HEK293T (cell line): ENCODE results near the gene MITF.

Source experiments
- CTCF ChIA-PET: fragments of 350-600 bp; formaldehyde crosslinking; extraction: SDS; loops from one replicate; lab custom pipeline; 2021; ENCODE audit warnings: antibody characterized with exemption, inconsistent platforms; lab: Yijun Ruan, JAX
- POLR2A ChIA-PET: fragments of 350-600 bp; formaldehyde crosslinking; extraction: SDS; loops from one replicate; lab custom pipeline; 2020; ENCODE audit warnings: antibody characterized with exemption, inconsistent platforms; lab: Yijun Ruan, JAX
- DNase-seq: peaks from one replicate; pipeline ENCODE4 v3.0.0; 2012; ENCODE audit warnings: mixed read lengths; ENCODE audit errors: extremely low spot score
- ARNT ChIP-seq: fragments of 450-650 bp; IDR thresholded peaks from 2 replicates; pipeline ENCODE4 v1.6.1; 2017; ENCODE audit warnings: mild to moderate bottlenecking
- BHLHE40 ChIP-seq: fragments of 450-650 bp; IDR thresholded peaks from 2 replicates; pipeline ENCODE4 v1.6.1; 2016; ENCODE audit warnings: mild to moderate bottlenecking, moderate library complexity, borderline replicate concordance
- CTBP1 ChIP-seq: fragments of 450-650 bp; IDR thresholded peaks from 2 replicates; pipeline ENCODE4 v1.6.1; 2016; ENCODE audit warnings: borderline replicate concordance
- ELF4 ChIP-seq: fragments of 450-650 bp; IDR thresholded peaks from 2 replicates; pipeline ENCODE4 v1.6.1; 2017; ENCODE audit warnings: antibody characterized with exemption
- FOXA1 ChIP-seq: fragments of 450-650 bp; IDR thresholded peaks from 2 replicates; pipeline ENCODE4 v1.6.1; 2016; ENCODE audit warnings: mild to moderate bottlenecking
- FOXK2 ChIP-seq: fragments of 450-650 bp; IDR thresholded peaks from 2 replicates; pipeline ENCODE4 v1.6.1; 2016; ENCODE audit warnings: mild to moderate bottlenecking
- FOXM1 ChIP-seq: fragments of 450-650 bp; IDR thresholded peaks from 2 replicates; pipeline ENCODE4 v1.6.1; 2017; ENCODE audit warnings: mild to moderate bottlenecking, borderline replicate concordance
- HDGF ChIP-seq: fragments of 450-650 bp; IDR thresholded peaks from 2 replicates; pipeline ENCODE4 v1.6.1; 2017; ENCODE audit warnings: antibody characterized with exemption, borderline replicate concordance
- L3MBTL2 ChIP-seq: fragments of 450-650 bp; conservative IDR thresholded peaks from 2 replicates; pipeline ENCODE4 v1.6.1; 2016; ENCODE audit warnings: mild to moderate bottlenecking
- LEF1 ChIP-seq: fragments of 450-650 bp; IDR thresholded peaks from 2 replicates; pipeline ENCODE4 v1.6.1; 2017; ENCODE audit warnings: mild to moderate bottlenecking, borderline replicate concordance
- NFRKB ChIP-seq: fragments of 450-650 bp; IDR thresholded peaks from 2 replicates; pipeline ENCODE4 v1.6.1; 2016; ENCODE audit warnings: mild to moderate bottlenecking, moderate library complexity
- SP1 ChIP-seq: fragments of 450-650 bp; IDR thresholded peaks from 2 replicates; pipeline ENCODE4 v1.6.1; 2017
- SUZ12 ChIP-seq: fragments of 450-650 bp; IDR thresholded peaks from 2 replicates; pipeline ENCODE4 v1.6.1; 2016; ENCODE audit warnings: mild to moderate bottlenecking
- TARDBP ChIP-seq: fragments of 450-650 bp; IDR thresholded peaks from 2 replicates; pipeline ENCODE4 v1.6.1; 2016
- ZNF384 ChIP-seq: fragments of 450-650 bp; IDR thresholded peaks from 2 replicates; pipeline ENCODE4 v1.6.1; 2016
- TF ChIP-seq, protein P1 (sequence below): fragments of 450-650 bp; IDR thresholded peaks from 2 replicates; pipeline ENCODE4 v1.6.1; 2016

Gene MITF

DNA sequence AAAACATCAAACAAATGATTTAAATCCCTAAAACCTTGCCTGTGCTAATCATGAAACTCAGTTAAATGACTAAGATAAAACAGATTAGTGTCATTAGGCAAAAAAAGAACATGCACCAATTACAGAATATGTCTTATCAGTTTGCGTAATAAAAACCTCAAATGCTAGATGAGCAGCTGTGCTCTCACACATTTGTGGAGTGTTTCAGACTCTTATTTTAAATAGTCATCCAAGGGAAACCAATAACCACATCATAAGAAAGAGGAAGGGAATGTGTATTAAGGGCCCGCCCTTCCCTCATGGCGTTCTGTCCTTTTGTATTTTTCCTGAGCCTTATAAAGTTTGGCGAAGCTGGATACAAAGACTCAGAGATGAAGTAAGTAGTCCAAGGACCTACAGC, 266.8 kb downstream of the MITF start:
- no peak for TF ChIP-seq HDGF
- no peak for TF ChIP-seq ARNT
- TF ChIP-seq L3MBTL2 = no peak
- no peak for TF ChIP-seq FOXM1
- TF ChIP-seq SP1 = no peak
- no peak for TF ChIP-seq SUZ12
- TF ChIP-seq, protein P1, sequence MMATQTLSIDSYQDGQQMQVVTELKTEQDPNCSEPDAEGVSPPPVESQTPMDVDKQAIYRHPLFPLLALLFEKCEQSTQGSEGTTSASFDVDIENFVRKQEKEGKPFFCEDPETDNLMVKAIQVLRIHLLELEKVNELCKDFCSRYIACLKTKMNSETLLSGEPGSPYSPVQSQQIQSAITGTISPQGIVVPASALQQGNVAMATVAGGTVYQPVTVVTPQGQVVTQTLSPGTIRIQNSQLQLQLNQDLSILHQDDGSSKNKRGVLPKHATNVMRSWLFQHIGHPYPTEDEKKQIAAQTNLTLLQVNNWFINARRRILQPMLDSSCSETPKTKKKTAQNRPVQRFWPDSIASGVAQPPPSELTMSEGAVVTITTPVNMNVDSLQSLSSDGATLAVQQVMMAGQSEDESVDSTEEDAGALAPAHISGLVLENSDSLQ = no peak
- TF ChIP-seq CTBP1 = no peak
- no peak for TF ChIP-seq ZNF384
- no peak for TF ChIP-seq TARDBP
- TF ChIP-seq ELF4 = no peak
- no peak for TF ChIP-seq BHLHE40
- TF ChIP-seq LEF1 = no peak
- no peak for TF ChIP-seq NFRKB
- no peak for TF ChIP-seq FOXK2
- ChIA-PET CTCF (no interaction called here), POLR2A (no interaction called here)
- no peak for DNase-seq

DNA sequence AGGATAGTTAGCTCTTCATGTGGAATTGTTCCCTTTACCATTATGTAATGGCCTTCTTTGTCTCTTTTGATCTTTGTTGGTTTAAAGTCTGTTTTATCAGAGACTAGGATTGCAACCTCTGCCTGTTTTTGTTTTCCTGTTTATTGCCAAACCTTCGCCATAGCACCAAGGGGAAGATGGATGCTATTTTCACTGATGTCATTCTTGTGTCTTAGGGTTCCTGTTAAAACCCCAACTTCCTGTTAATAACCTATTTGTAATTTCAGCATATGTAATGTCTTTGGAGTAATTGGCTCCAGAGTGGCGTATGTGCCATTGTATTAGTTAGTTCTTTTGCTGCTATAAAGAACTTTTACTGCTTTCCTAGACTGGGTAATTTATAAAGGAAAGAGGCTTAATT, 271.1 kb downstream of the MITF start:
- TF ChIP-seq TARDBP (no peak), SP1 (no peak), FOXK2 (no peak), CTBP1 (no peak), BHLHE40 (no peak), HDGF (no peak), FOXA1 (no peak), LEF1 (no peak), NFRKB (no peak), ZNF384 (no peak), ELF4 (no peak), ARNT (no peak), L3MBTL2 (no peak), SUZ12 (no peak), FOXM1 (no peak)
- TF ChIP-seq, protein P1 = no peak

DNA sequence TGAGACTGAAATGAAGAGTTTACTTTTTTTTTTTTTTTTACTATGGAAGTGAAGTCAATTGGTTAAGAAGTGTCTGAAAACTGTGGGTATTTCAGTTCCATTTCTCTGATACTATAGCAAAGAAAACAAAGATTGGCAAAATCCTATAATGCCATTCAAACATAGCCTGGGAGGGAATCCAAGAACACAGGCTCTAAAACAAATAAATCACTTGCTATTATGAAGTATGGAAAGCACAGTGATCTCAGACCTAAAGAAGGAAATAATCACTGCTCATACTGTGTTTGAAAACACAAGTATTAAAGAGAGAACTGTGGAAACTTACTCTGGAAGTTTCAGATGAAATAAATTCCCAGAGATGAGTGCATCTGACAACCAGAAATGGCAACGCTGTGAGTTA, 272.3 kb downstream of the MITF start:
- no peak for TF ChIP-seq FOXM1
- TF ChIP-seq SP1 = no peak
- no peak for TF ChIP-seq FOXA1
- TF ChIP-seq SUZ12 = no peak
- no peak for TF ChIP-seq ZNF384
- no peak for TF ChIP-seq ARNT
- TF ChIP-seq CTBP1 = no peak
- TF ChIP-seq, protein P1 = no peak
- TF ChIP-seq LEF1 = no peak
- TF ChIP-seq BHLHE40 = no peak
- ChIA-PET POLR2A (interaction anchor here (0.6 kb wide), 1 partner anchor 1153 kb away, joined by 3 read pairs; no protein-coding TSS in a partner anchor), CTCF (no interaction called here)
- DNase-seq = no peak

More for the DNA sequence above, 271.1 kb downstream of the MITF start:
- DNase-seq = no peak
- ChIA-PET POLR2A (no interaction called here), CTCF (no interaction called here)
